Measurements from ENCODE around the gene NALCN.
A peak's percentile ranks its signal among the peaks of the same experiment; 100 is the strongest.

The NALCN gene

GRCh38 chr13:101415358-101416174, 742 bp downstream of the NALCN start:
- no peak for DNase-seq (ENCODE audit: low read depth)

GRCh38 chr13:101412076-101412475, 4.2 kb downstream of the NALCN start:
- no peak for DNase-seq (ENCODE audit: low read depth)

DNA sequence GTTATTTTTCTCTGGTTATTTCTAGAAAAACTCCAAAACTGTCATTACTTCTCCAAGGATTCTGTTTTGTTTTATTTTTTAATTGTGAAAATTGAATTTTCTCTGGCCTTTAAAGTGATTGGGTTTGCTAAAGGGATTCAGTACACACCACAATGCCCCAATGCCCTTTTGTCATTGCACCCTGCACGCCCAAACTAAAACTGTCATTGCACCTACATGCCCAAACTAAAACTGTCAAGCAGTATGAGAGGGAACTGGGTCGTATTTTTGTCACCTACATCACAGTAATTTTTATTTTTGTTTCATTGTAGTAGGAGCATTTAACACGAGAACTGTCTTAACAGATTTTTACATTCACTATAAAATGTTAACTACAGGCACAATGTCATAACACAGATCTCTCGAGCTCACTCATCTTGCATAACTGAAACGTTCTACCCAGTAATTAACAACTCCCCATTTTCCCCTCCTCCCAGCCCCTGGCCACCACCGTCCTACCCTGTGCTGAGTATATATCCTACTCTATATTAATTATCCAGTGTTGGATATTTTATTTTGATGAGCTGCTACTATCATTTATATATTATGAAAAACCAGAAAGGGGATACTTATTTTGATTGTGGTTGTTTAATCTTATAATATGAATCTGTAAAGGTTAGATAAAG, 7.2 kb downstream of the NALCN start:
- DNase-seq (ENCODE audit: low read depth): no peak

DNA sequence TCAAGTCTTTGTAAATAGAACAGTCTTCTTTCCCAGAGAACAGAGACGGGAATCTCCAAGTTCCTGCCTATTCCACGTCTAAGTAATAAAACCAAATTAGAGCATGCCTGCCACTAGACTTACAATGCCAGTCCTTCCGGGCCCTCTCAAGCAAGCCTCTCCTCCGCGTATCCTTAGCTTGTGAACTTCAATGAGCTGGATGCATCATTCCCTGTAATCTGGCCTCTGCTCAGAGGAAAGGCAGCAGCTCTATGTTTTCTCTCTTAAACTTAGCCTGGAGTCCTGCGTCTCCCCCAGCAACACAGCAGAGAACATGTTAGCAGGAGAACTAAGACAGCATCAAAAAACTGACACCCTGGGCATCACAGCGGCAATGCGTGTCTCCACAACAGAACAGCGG, 8.2 kb downstream of the NALCN start:
- no peak for DNase-seq (ENCODE audit: low read depth)

DNA sequence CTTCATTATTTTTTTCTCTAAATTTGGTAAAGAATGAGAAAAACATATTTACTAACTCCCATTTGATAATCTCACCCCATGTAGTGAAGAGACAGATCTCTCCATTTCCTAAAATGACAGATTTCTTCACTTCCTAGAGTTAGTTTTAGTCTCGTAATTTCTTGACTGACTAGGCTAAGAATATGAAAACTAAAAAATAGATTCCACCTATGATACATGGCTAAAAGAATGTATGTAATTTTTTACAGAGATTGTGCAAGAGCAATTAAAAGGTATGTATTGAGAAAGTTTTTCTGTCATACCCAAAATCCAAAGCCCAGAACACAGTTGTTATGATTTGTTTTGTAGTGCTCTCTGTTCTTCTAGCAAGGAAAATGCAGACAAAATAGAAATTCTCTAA, 9.5 kb downstream of the NALCN start:
- no peak for DNase-seq (ENCODE audit: low read depth)

DNA sequence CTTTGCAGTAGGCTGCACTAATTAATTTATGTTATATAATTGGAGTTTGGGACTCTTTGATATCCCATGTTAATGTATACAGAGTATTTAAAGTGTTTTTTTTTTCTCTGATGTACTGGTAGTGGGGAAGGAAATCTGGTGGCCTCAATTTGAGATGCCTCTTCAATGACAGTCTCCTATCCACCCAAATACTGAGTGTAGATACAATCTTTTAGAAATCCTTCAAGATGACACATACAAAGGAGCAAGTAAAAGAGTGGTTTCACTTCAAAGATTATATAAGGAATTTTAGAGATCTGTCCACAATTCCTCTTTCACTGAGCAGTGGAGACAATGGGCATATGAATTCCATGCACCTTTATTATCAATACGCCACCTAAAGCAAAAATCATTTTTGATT, 15.1 kb downstream of the NALCN start:
- peak; percentile 67 for DNase-seq (ENCODE audit: low read depth)

GRCh38 chr13:101399365-101399764, 16.9 kb downstream of the NALCN start:
- peak; percentile 59 for DNase-seq (ENCODE audit: low read depth)

GRCh38 chr13:101398920-101399319, 17.4 kb downstream of the NALCN start:
- peak; percentile 86 for DNase-seq (ENCODE audit: low read depth)

- DNase-seq (ENCODE audit: low read depth): peak; percentile 84
These were observed 18.1 kb downstream of the NALCN start for GRCh38 chr13:101398191-101398590.

DNA sequence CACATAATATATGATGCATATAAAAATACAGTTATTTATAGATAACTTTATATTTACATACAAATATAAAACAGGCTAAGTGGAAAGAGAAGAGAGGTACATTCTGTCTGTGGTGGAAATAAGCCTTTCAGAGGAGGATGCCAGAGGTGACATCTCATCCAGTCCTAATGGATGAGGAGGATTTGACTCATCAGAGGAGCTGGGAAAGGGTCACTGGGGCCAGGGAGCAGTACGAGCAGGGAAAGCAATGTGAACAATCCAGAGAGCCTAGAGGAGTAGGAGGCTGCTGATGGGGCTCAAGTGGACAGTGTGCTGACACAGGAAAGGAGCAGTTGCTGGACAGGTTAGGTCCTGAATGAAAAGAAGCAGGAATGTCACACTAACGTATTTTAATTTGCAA, 18.6 kb downstream of the NALCN start:
- peak; percentile 95 for DNase-seq (ENCODE audit: low read depth)

DNA sequence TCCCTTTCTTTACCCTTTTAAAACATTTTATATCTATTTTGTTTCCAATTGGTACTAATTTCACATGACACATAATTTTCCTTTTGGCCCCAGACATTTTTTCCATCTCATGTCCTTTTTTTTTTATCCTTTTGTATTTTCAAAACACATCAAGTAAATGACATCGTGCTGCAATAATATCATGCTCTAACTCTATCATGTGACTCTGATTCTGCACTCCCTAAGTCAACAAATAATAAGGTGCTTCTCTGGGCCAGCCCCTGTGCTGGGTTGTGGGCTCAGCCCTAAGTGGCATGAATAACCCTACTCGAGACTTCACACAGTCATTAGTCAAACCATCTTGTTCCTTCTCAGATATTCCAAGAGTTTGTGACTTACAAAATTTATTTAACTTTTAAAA, 21.7 kb downstream of the NALCN start:
- DNase-seq (ENCODE audit: low read depth): no peak

- DNase-seq (ENCODE audit: low read depth): no peak
These were observed 23.2 kb downstream of the NALCN start for GRCh38 chr13:101393140-101393539.

- DNase-seq (ENCODE audit: low read depth): peak; percentile 69
These were observed 25.8 kb downstream of the NALCN start for GRCh38 chr13:101390461-101390860.

DNA sequence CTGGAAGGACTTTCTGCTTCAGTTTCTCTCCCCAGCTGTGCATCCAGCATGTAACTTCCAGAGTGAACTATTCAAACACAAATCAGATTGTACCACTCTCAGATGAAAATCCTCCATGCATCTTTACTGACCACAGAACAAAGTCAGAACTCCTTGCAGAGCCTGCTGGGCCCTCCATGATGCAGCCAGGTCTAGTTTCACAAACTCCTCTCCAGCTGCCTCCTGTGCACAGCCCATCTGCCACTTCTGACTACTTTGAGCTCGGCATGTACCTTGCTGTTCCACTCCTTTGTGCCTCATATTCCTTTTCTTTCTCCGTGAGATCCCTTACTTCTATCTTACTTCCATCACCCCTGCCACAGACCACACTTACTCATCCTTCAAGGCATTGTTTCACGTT, 31.4 kb downstream of the NALCN start:
- no peak for DNase-seq (ENCODE audit: low read depth)

DNA sequence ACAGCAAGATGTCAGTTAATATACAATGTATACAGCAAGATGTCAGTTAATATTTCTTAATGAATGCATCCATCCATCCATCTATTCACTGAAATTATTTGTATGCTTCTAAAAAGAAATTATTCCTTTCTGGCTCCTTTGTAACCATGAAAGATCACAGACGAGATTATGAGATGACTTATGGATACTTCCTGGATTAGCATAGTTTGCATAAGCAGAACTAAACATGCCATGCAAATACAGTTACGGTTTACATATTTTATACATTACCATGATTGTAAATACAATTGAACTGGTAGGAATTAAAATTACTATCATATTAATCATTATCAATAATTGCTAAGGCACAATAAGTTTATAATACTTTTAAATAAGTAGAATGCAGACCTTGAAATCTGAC, 32.7 kb downstream of the NALCN start:
- no peak for DNase-seq (ENCODE audit: low read depth)

GRCh38 chr13:101382701-101383100, 33.6 kb downstream of the NALCN start:
- DNase-seq (ENCODE audit: low read depth): peak; percentile 50

- no peak for DNase-seq (ENCODE audit: low read depth)
These were observed 34.2 kb downstream of the NALCN start for GRCh38 chr13:101382086-101382485.

- DNase-seq (ENCODE audit: low read depth): no peak
These were observed 55.8 kb downstream of the NALCN start for GRCh38 chr13:101360525-101360924.

GRCh38 chr13:101354895-101355294, 61.4 kb downstream of the NALCN start:
- no peak for DNase-seq (ENCODE audit: low read depth)

GRCh38 chr13:101346942-101347728, 69.2 kb downstream of the NALCN start:
- DNase-seq (ENCODE audit: low read depth): peak; percentile 18

- peak; percentile 2 for DNase-seq (ENCODE audit: low read depth)
These were observed 70.1 kb downstream of the NALCN start for GRCh38 chr13:101346161-101346560.

DNA sequence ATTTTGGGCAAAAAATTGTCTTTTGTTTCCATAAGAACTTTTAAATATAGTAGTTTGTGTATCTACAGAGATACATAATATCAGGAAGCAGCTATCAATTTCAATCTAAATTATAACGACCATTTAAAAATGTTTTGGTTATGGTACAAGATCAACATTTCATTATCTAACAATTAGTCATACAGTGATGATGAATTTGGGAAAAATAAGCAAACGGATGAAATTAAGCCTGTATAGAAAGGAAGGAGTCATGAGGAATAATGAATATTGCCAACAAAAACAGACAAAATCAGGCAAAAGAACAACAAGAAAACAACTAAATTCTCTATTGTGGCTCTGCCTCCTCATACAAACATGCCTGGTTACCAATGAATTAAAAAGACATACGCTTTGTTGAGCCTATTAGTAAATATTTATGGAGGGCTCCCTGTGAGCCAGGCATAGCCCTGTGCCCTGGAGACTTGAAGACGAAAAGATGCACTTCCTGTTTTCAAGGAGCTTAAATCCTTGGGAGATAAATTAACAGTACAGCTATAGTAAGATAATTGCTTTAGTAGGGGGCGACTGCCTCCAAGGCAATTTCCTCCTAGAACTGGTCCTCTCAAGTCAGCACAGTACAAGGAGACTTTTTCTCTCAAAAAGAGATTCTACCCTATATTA, 73.0 kb downstream of the NALCN start:
- DNase-seq (ENCODE audit: low read depth): peak; percentile 35
